ENCODE data around the gene NODAL. TPM values are rescaled to one million over a fixed set of nuclear protein-coding genes. Genes with fewer than 3 reads are reported as not detected.

NODAL gene
- total and polyA plus RNA-seq, 2 of the 4 experiments (the other 2 are of a cell fraction), result not detected

GRCh38 chr10:70418713-70419112 lies 22.8 kb downstream of the NODAL start:
- Histone ChIP-seq H3K23ac (ENCODE audit: low read depth, low read length) (peak overlapping the region; percentile 28; the same call in 1 of the 2 replicates), H3K4me1 (ENCODE audit: control insufficient read depth, insufficient read depth, low read length) (peaks cover 8% of the 10 kb centered on the region), H2AFZ (replicated peaks; ENCODE audit: low read length, poor library complexity) (no peak overlapping the region), H3K4me3 (ENCODE audit: insufficient read depth, low read depth, low read length) (no peak overlapping the region), H4K91ac (ENCODE audit: insufficient read depth, low read depth, low read length) (no peak overlapping the region), H4K20me1 (ENCODE audit: insufficient read depth, low read length) (peaks cover 35% of the 10 kb centered on the region), H3K36me3 (ENCODE audit: control insufficient read depth, insufficient read depth, low read length) (peaks cover 25% of the 10 kb centered on the region), H3K27ac (ENCODE audit: insufficient read depth, low read length) (peak overlapping the region; percentile 47; the same call in 1 of the 2 replicates), H3K79me1 (ENCODE audit: low read depth in 1 of 2, low read length in 2 of 2) (peaks cover 17 to 68% of the 10 kb centered on the region in 2 experiments), H4K5ac (ENCODE audit: low read depth, low read length) (no peak overlapping the region), H3K4me2 (ENCODE audit: low read depth, low read length) (no peak overlapping the region), H3K18ac (ENCODE audit: low read depth, low read length) (peak overlapping the region; percentile 46; the same call in 1 of the 2 replicates), H2BK5ac (ENCODE audit: low read depth, low read length, poor library complexity, severe bottlenecking) (peak overlapping the region; percentile 57), H3K56ac (ENCODE audit: extremely low read depth, insufficient read depth, low read length) (no peak overlapping the region), H2BK20ac (ENCODE audit: low read depth, low read length) (no peak overlapping the region), H3K9me3 (ENCODE audit: control insufficient read depth, insufficient read depth, low read length) (no peaks in the 10 kb centered on the region), H4K8ac (ENCODE audit: low read depth in 2 of 2, low read length in 2 of 2) (no peak overlapping the region), H2AK5ac (ENCODE audit: low read depth, low read length) (no peak overlapping the region), H3K9me1 (ENCODE audit: insufficient read depth, low read length) (peaks cover 18% of the 10 kb centered on the region), H3K27me3 (ENCODE audit: control insufficient read depth, insufficient read depth, low read length) (no peaks in the 10 kb centered on the region), H2AK9ac (replicated peaks; ENCODE audit: low read depth, low read length, poor library complexity) (no peak overlapping the region), H3K4ac (ENCODE audit: low read depth, low read length) (0 out of 2 replicates have a peak overlapping the region, but pooled peaks have one; percentile 48), H3K14ac (replicated peaks; ENCODE audit: low read depth, low read length) (0 out of 2 replicates have a peak overlapping the region, but pooled peaks have one; percentile 0), H3K9ac (ENCODE audit: low read depth, low read length) (no peak overlapping the region), H2BK120ac (ENCODE audit: low read depth, low read length) (no peak overlapping the region), H2BK15ac (ENCODE audit: low read depth, low read length) (no peak overlapping the region)
- dilution Hi-C loops (cut with HindIII; ENCODE audit: low sequenced_read_pairs, unreplicated experiment) (no loop called here), in situ Hi-C loops (cut with MboI; ENCODE audit: low sequenced_read_pairs) (no loop called here), intact Hi-C loops (cut with micrococcal nuclease) (no loop called here)
- no CpG with 5 or more reads among the region's 3 CpGs for WGBS, 2 experiments (ENCODE audit: extremely low coverage in 2 of 2, insufficient read length in 1 of 2)
- ATAC-seq (ENCODE audit: low read depth) (peak; percentile 2; the same call in 1 of the 2 replicates), DNase-seq (no peak)
- BruUV-seq (replicated peaks), result no TSS peak
- POLR2A ChIA-PET (ENCODE audit: unreplicated experiment), result interaction anchor here (1.2 kb wide), 1 partner anchor 15 kb away, joined by 5 read pairs; the partner anchor contains the start of gene EIF4EBP2
- TF ChIP-seq ELK1 (IDR thresholded peaks at IDR 0.05; ENCODE audit: borderline replicate concordance, low read depth, low read length) (no peak), CEBPB (IDR thresholded peaks at IDR 0.05; ENCODE audit: low read depth, low read length) (no peak), POLR2A (IDR thresholded peaks at IDR 0.05; ENCODE audit: low read depth, low read length) (no peak), FOS (IDR thresholded peaks at IDR 0.05; ENCODE audit: low read depth, low read length) (no peak), CTCF (conservative IDR thresholded peaks at IDR 0.05; ENCODE audit: low read depth, low read length) (no peak), USF2 (IDR thresholded peaks at IDR 0.05; ENCODE audit: low read depth, low read length) (no peak), NFE2L2 (IDR thresholded peaks at IDR 0.05; ENCODE audit: low read depth, low read length) (no peak), MAFK (IDR thresholded peaks at IDR 0.05; ENCODE audit: low read depth, low read length) (no peak), RFX5 (IDR thresholded peaks at IDR 0.05; ENCODE audit: low read depth, low read length) (no peak), RCOR1 (IDR thresholded peaks at IDR 0.05; ENCODE audit: insufficient replicate concordance, low read length) (no peak), RAD21 (IDR thresholded peaks at IDR 0.05; ENCODE audit: low read length) (no peak), CHD1 (IDR thresholded peaks at IDR 0.05; ENCODE audit: low read depth, low read length) (no peak), MAZ (IDR thresholded peaks at IDR 0.05; ENCODE audit: borderline replicate concordance, low read depth, low read length) (no peak)
- CTCF ChIA-PET, result interaction anchor here (0.8 kb wide), 1 partner anchor 154 kb away, joined by 3 read pairs; no protein-coding TSS in a partner anchor

All from IMR-90 (cell line).